ENCODE measurements around the gene SYCE3.

SYCE3 gene

GRCh38 chr22:50567721-50568252, 5.1 kb upstream of the SYCE3 start:
- no peak for TF ChIP-seq ZFX (IDR thresholded peaks at IDR 0.05; ENCODE audit: borderline replicate concordance)
- TF ChIP-seq, protein P1, sequence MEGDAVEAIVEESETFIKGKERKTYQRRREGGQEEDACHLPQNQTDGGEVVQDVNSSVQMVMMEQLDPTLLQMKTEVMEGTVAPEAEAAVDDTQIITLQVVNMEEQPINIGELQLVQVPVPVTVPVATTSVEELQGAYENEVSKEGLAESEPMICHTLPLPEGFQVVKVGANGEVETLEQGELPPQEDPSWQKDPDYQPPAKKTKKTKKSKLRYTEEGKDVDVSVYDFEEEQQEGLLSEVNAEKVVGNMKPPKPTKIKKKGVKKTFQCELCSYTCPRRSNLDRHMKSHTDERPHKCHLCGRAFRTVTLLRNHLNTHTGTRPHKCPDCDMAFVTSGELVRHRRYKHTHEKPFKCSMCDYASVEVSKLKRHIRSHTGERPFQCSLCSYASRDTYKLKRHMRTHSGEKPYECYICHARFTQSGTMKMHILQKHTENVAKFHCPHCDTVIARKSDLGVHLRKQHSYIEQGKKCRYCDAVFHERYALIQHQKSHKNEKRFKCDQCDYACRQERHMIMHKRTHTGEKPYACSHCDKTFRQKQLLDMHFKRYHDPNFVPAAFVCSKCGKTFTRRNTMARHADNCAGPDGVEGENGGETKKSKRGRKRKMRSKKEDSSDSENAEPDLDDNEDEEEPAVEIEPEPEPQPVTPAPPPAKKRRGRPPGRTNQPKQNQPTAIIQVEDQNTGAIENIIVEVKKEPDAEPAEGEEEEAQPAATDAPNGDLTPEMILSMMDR (IDR thresholded peaks at IDR 0.05) = no peak
- peak overlapping the region; percentile 72 for H3K27ac ChIP-seq

GRCh38 chr22:50564289-50564688, 1.6 kb upstream of the SYCE3 start:
- H3K27ac ChIP-seq = no peak overlapping the region
- TF ChIP-seq, protein P1 (IDR thresholded peaks at IDR 0.05) = no peak
- no peak for TF ChIP-seq ZFX (IDR thresholded peaks at IDR 0.05; ENCODE audit: borderline replicate concordance)

GRCh38 chr22:50563413-50564160, 868 bp upstream of the SYCE3 start:
- no peak for TF ChIP-seq ZFX (IDR thresholded peaks at IDR 0.05; ENCODE audit: borderline replicate concordance)
- TF ChIP-seq, protein P1 (IDR thresholded peaks at IDR 0.05) = no peak
- peak overlapping the region; percentile 82 for H3K27ac ChIP-seq

DNA sequence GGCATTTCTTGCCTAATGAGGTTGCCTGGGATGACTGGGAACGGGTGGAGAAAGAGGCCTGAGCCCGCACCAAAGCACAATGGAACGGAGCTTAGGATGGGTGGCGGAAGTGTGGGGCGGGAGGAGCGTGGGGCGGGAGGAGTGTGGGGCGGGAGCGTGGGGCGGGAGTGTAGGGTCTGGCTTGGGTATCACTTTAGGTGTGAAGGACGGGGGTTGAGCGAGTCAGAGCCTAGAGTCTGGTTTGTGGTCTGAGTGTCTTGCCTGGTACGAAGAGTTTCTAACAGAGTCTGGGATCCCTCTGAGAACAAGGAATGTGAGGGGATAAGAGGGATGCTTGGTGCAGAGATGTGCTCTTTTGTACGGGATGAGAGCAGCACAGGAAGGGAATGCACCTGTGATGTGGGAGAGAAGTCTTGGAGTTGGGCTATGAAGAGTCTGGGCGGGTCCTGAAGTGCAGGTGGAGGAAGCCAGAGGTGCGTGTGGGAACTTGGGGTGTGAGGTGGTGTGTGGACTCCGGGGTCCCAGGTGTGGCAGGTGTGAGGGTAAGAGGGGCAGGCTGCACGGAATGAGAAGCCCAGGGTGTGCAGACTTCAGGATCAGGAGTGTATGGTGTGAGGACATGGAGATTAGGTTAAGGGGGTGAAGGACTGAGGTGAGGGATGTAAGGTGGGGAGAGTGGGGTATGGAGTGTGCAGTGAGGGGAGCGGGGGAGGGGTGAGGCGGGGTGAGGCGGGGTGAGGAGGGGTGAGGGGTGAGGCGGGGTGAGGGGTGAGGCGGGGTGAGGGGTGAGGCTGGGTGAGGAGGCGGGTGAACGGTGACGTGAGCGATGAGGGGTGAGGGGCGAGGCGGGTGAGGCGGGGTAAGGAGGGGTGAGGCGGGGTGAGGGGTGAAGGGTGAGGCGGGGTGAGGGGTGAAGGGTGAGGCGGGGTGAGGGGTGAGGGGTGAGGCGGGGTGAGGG, 1.0 kb downstream of the SYCE3 start:
- H3K27ac ChIP-seq = no peak overlapping the region
- TF ChIP-seq, protein P1 (IDR thresholded peaks at IDR 0.05) = no peak
- no peak for TF ChIP-seq ZFX (IDR thresholded peaks at IDR 0.05; ENCODE audit: borderline replicate concordance)

GRCh38 chr22:50560034-50560433, 2.7 kb downstream of the SYCE3 start:
- TF ChIP-seq, protein P1 (IDR thresholded peaks at IDR 0.05) = no peak
- no peak for TF ChIP-seq ZFX (IDR thresholded peaks at IDR 0.05; ENCODE audit: borderline replicate concordance)

GRCh38 chr22:50556703-50557102, 6.0 kb downstream of the SYCE3 start:
- no peak overlapping the region for H3K27ac ChIP-seq
- TF ChIP-seq, protein P1 (IDR thresholded peaks at IDR 0.05) = no peak
- TF ChIP-seq ZFX (IDR thresholded peaks at IDR 0.05; ENCODE audit: borderline replicate concordance) = no peak

More at GRCh38 chr22:50560034-50560433, 2.7 kb downstream of the SYCE3 start:
- H3K27ac ChIP-seq = no peak overlapping the region
